ENCODE results near the gene PTGES3. TPM values are rescaled to one million over a fixed set of nuclear protein-coding genes. Genes with fewer than 3 reads are reported as not detected.

The PTGES3 gene
- total RNA-seq, 1 experiment from 2014 or later: 435 TPM

GRCh38 chr12:56713345-56713744 is 25.3 kb upstream of the PTGES3 start:
- H3K4me3 Mint-ChIP-seq: no peak overlapping the region
- DNase-seq: no peak
- Histone ChIP-seq H2BK5ac (ENCODE audit: insufficient read length, low read length) (no peak overlapping the region), H2BK12ac (ENCODE audit: insufficient read length, low read depth, low read length) (no peak overlapping the region), H2BK120ac (ENCODE audit: low read depth, low read length, poor library complexity, severe bottlenecking) (no peak overlapping the region), H3K23ac (ENCODE audit: insufficient read length, low read depth, low read length) (no peak overlapping the region), H4K91ac (ENCODE audit: insufficient read length, low read depth, low read length) (no peak overlapping the region), H3K27ac (ENCODE audit: insufficient read length, low read depth, low read length) (no peak overlapping the region), H3K79me2 (ENCODE audit: insufficient read depth, low read length) (no peaks in the 10 kb centered on the region), H2BK15ac (ENCODE audit: low read depth, low read length) (no peak overlapping the region), H3K4me2 (ENCODE audit: insufficient read depth, insufficient read length, low read length) (no peak overlapping the region), H4K5ac (ENCODE audit: insufficient read length, low read depth, low read length) (no peak overlapping the region), H2AFZ (ENCODE audit: low read length) (no peak overlapping the region), H3K9me3 (ENCODE audit: control insufficient read depth, low read depth, low read length) (no peaks in the 10 kb centered on the region), H3K23me2 (ENCODE audit: insufficient read length, low read depth, low read length, poor library complexity, severe bottlenecking) (no peaks in the 10 kb centered on the region), H3K4ac (ENCODE audit: low read depth, low read length) (no peak overlapping the region), H3K27me3 (ENCODE audit: insufficient read depth, low read length) (no peaks in the 10 kb centered on the region), H3K14ac (ENCODE audit: insufficient read depth, low read length) (no peak overlapping the region), H2AK5ac (ENCODE audit: insufficient read length, low read length) (no peak overlapping the region), H3K4me1 (ENCODE audit: insufficient read depth, low read length) (no peaks in the 10 kb centered on the region), H4K8ac (replicated peaks; ENCODE audit: insufficient read length, low read depth, low read length) (no peak overlapping the region), H2BK20ac (ENCODE audit: low read depth, low read length, poor library complexity, severe bottlenecking) (no peak overlapping the region), H3K79me1 (ENCODE audit: insufficient read depth, low read depth, low read length, poor library complexity, severe bottlenecking) (no peaks in the 10 kb centered on the region), H4K20me1 (ENCODE audit: control insufficient read depth, insufficient read depth, insufficient read length) (no peaks in the 10 kb centered on the region), H3K9ac (ENCODE audit: extremely low read depth, insufficient read length, low read length) (no peak overlapping the region), H3T11ph (ENCODE audit: low read length) (no peak overlapping the region), H3K18ac (ENCODE audit: insufficient read length, low read depth, low read length) (no peak overlapping the region), H3K56ac (ENCODE audit: insufficient read length, low read depth, low read length) (no peak overlapping the region)
- H3K4me1 Mint-ChIP-seq: peaks cover 16 to 17% of the 10 kb centered on the region in 2 experiments
- WGBS (ENCODE audit: extremely low coverage, insufficient read length, low lambda C conversion rate): no CpG with 5 or more reads among the region's 3 CpGs
- TF ChIP-seq CTCF (conservative IDR thresholded peaks at IDR 0.05): no peak
- H3K27me3 Mint-ChIP-seq (ENCODE audit: low read depth): no peaks in the 10 kb centered on the region
- peak overlapping the region in 1 of 3 experiments; percentile 14; a peak in 2 of 7 replicates for H3K27ac Mint-ChIP-seq
- no peaks in the 10 kb centered on the region for H3K9me3 Mint-ChIP-seq
- H3K36me3 Mint-ChIP-seq (ENCODE audit: insufficient read depth in 1 of 3, low read depth in 3 of 3): peaks cover 53 to 61% (median 57%) of the 10 kb centered on the region in 3 experiments; a peak in 6 of 7 replicates

Data from H9 (cell line).